ENCODE results near the gene PTGES2.

The PTGES2 gene

DNA sequence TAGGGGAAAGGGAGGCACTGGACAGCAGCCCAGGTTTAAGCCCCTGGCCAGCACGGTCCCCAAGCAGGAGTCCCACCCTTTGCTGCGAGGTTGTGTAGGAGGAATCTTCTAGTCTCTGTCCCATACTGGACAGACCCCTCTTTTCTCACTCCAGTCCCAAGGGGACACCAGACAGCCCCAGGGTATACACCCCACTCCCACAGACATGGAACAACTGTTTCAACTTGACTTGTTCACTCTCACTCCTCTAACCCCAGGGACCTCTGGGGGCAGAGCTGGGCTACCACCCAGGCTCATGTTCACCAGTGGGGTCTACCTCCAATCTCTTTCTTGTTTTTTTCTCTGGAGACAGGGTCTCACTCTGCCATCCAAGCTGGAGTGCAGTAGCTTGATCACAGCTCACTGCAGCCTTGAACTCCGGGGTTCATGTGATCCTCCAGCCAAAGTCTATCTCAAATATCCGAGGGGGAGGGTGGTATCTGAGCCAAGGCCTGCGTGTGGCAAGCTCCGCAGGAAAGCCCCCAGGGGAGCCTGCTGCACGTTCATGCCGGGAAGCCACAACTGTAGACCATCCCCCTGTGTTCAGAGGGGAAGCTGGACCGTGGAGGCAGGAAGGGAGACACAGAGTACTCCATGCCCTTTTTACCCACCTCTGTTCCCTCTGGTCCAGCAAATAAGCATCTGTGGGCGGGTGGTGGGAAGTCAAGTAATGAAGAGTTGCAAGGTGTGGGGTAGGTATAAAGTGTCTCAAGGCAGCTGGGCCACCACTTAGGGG, 1.8 kb downstream of the PTGES2 start:
- TF ChIP-seq TAF1 (IDR thresholded peaks at IDR 0.05; ENCODE audit: low read depth, low read length), result 0 out of 2 replicates have a peak, but pooled peaks have one; percentile 27
- no peak for TF ChIP-seq SPI1 (IDR thresholded peaks at IDR 0.05; ENCODE audit: low read depth, low read length)
- no peak for TF ChIP-seq POU2F2 (IDR thresholded peaks at IDR 0.05; ENCODE audit: low read depth, low read length)
- no peak for TF ChIP-seq POLR2AphosphoS5 (IDR thresholded peaks at IDR 0.05; ENCODE audit: low read depth, low read length)
- FAIRE-seq, result no peak
- DNase-seq (ENCODE audit: insufficient read length, low spot score), result no peak

DNA sequence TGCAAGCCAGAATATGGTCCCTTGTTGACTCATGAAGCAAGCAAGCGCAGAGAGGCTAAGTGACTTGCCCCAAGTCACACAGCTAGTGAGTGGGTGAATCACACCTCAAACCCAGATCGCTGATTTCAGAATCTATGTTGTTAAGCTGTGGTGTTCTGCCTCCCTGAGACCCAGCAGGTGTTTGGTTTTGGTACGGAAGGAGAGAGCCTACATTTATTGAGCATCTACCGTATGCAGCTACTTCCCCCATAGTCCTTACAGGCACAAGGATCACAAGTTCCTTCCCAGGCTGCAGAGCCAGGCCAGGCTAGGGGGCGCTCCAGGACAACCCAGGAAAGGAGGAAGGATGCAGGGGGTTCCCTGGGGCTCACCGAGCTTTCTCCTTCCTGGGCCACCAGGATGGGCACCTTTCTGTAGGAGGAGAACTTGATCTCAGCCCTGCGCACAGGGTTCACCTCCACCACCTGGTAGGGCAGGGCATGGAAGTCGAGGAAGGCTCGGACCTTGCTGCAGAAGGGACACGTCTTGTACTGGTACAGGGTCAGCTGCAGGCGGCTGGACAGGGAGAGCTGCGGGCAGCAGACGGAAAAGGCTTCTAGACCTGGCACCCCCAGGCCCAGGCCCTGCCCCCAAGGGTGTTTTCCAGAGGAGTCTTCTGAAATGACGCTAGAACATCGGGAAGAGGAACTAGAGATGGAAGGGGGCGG, 2.5 kb downstream of the PTGES2 start:
- FAIRE-seq, result peak; percentile 63
- DNase-seq (ENCODE audit: insufficient read length, low spot score), result no peak
- TF ChIP-seq POLR2AphosphoS5 (IDR thresholded peaks at IDR 0.05; ENCODE audit: low read depth, low read length) (no peak), POU2F2 (IDR thresholded peaks at IDR 0.05; ENCODE audit: low read depth, low read length) (no peak), POLR2A (IDR thresholded peaks at IDR 0.05; ENCODE audit: low read depth, low read length) (no peak), PAX5 (IDR thresholded peaks at IDR 0.05; ENCODE audit: insufficient read depth, low read length, severe bottlenecking) (no peak)

DNA sequence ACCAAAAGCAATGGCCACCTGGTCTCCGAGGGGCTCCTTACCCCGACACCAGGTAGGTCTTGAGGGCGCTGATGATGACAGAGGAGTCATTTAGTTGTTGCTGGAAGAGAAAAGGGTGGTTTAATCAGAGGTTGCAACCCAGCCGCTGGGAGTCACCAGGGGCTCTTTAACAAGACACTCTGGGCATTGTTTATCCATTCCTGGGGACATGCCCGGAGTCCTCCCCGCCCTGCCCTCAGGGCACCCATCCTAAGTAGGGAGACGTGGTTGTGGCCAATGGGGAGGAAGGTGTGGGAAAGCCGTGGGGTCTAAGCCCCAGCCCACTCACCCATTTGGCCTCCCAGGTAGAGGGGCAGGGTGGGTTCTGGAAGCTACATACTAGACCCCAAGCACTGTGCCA, 3.1 kb downstream of the PTGES2 start:
- DNase-seq (ENCODE audit: insufficient read length, low spot score), result no peak
- FAIRE-seq, result no peak
- no peak for TF ChIP-seq PAX5 (IDR thresholded peaks at IDR 0.05; ENCODE audit: insufficient read depth, low read length, severe bottlenecking)
- no peak for TF ChIP-seq POLR2A (IDR thresholded peaks at IDR 0.05; ENCODE audit: low read depth, low read length)
- TF ChIP-seq POU2F2 (IDR thresholded peaks at IDR 0.05; ENCODE audit: low read depth, low read length), result no peak

GRCh38 chr9:128123451-128124080, 4.0 kb downstream of the PTGES2 start:
- TF ChIP-seq PAX5 (IDR thresholded peaks at IDR 0.05; ENCODE audit: insufficient read depth, low read length, severe bottlenecking) (no peak), POLR2AphosphoS5 (IDR thresholded peaks at IDR 0.05; ENCODE audit: low read depth, low read length) (no peak), POU2F2 (IDR thresholded peaks at IDR 0.05; ENCODE audit: low read depth, low read length) (no peak), SPI1 (IDR thresholded peaks at IDR 0.05; ENCODE audit: low read depth, low read length) (no peak), TAF1 (IDR thresholded peaks at IDR 0.05; ENCODE audit: low read depth, low read length) (no peak), POLR2A (IDR thresholded peaks at IDR 0.05; ENCODE audit: low read depth, low read length) (no peak)
- DNase-seq (ENCODE audit: insufficient read length, low spot score) (no peak), FAIRE-seq (no peak)

- DNase-seq (ENCODE audit: insufficient read length, low spot score) (no peak), FAIRE-seq (no peak)
- TF ChIP-seq POLR2AphosphoS5 (IDR thresholded peaks at IDR 0.05; ENCODE audit: low read depth, low read length) (no peak), POU2F2 (IDR thresholded peaks at IDR 0.05; ENCODE audit: low read depth, low read length) (no peak), POLR2A (IDR thresholded peaks at IDR 0.05; ENCODE audit: low read depth, low read length) (no peak), TAF1 (IDR thresholded peaks at IDR 0.05; ENCODE audit: low read depth, low read length) (no peak), SPI1 (IDR thresholded peaks at IDR 0.05; ENCODE audit: low read depth, low read length) (no peak), PAX5 (IDR thresholded peaks at IDR 0.05; ENCODE audit: insufficient read depth, low read length, severe bottlenecking) (no peak)
Measured at GRCh38 chr9:128122809-128123175, 4.7 kb downstream of the PTGES2 start.

DNA sequence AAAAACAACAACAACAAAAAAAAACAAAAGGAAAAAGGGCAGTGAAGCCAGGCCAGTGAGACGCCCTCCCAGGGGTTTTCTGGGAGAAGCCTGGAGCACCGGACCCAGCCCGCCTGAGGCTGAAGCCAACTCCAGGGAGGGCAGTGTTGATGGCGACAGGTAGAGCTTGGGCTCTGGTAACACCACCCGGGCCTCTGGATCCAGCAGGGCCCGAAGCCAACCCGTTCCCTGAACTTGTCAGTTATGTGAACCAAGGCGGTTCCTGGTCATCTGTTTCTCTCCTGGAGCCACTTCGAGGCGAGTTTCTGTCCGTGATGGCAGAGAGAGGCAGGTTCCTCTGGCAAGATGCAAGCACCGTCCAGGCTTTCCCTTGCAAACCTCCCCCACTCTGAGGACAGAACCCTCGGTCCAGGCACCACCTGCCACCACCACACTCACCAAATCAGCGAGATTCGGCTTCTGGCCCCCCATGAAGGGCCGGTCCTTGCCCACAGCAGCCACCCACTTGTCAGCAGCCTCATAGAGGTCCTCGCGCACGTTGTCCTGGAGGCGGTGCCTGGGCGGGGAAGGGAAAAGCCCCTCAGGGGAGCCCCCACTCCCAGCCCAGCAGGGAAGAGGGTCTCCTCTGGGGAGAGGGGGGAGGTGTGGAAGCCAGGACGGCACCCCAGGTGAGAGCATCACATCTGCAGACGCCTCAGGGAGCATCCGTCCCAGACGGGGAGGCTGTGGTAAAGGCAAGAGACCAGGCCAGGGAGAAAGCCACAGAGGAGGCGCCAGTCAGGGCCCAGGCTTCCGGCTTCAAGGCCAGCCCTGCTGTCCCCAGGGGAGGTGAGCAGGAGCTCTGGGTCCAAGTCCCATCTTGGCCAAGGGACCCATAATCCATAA, 5.4 kb downstream of the PTGES2 start:
- no peak for TF ChIP-seq PAX5 (IDR thresholded peaks at IDR 0.05; ENCODE audit: insufficient read depth, low read length, severe bottlenecking)
- TF ChIP-seq POLR2A (IDR thresholded peaks at IDR 0.05; ENCODE audit: low read depth, low read length), result no peak
- TF ChIP-seq POLR2AphosphoS5 (IDR thresholded peaks at IDR 0.05; ENCODE audit: low read depth, low read length), result no peak
- TF ChIP-seq TAF1 (IDR thresholded peaks at IDR 0.05; ENCODE audit: low read depth, low read length), result no peak
- no peak for TF ChIP-seq SPI1 (IDR thresholded peaks at IDR 0.05; ENCODE audit: low read depth, low read length)
- TF ChIP-seq POU2F2 (IDR thresholded peaks at IDR 0.05; ENCODE audit: low read depth, low read length), result no peak
- FAIRE-seq, result no peak
- DNase-seq (ENCODE audit: insufficient read length, low spot score), result no peak

DNA sequence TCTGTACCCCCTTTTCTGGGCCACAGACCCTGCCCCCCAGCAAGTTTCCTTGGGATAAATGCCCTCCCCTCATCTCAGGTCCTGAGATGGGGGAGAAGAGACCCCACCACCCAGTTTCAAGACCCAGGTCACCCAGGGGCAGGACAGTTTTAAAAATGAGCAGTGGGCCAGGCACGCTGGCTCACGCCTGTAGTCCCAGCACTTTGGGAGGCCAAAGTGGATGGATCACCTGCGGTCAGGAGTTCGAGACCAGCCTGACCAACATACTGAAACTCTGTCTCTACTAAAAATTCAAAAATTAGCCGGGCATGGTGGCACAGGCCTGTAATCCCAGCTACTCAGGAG, 6.1 kb downstream of the PTGES2 start:
- no peak for FAIRE-seq
- no peak for TF ChIP-seq PAX5 (IDR thresholded peaks at IDR 0.05; ENCODE audit: insufficient read depth, low read length, severe bottlenecking)
- TF ChIP-seq SPI1 (IDR thresholded peaks at IDR 0.05; ENCODE audit: low read depth, low read length), result no peak
- TF ChIP-seq POLR2AphosphoS5 (IDR thresholded peaks at IDR 0.05; ENCODE audit: low read depth, low read length), result no peak
- no peak for TF ChIP-seq TAF1 (IDR thresholded peaks at IDR 0.05; ENCODE audit: low read depth, low read length)
- TF ChIP-seq POLR2A (IDR thresholded peaks at IDR 0.05; ENCODE audit: low read depth, low read length), result no peak
- TF ChIP-seq POU2F2 (IDR thresholded peaks at IDR 0.05; ENCODE audit: low read depth, low read length), result no peak

DNA sequence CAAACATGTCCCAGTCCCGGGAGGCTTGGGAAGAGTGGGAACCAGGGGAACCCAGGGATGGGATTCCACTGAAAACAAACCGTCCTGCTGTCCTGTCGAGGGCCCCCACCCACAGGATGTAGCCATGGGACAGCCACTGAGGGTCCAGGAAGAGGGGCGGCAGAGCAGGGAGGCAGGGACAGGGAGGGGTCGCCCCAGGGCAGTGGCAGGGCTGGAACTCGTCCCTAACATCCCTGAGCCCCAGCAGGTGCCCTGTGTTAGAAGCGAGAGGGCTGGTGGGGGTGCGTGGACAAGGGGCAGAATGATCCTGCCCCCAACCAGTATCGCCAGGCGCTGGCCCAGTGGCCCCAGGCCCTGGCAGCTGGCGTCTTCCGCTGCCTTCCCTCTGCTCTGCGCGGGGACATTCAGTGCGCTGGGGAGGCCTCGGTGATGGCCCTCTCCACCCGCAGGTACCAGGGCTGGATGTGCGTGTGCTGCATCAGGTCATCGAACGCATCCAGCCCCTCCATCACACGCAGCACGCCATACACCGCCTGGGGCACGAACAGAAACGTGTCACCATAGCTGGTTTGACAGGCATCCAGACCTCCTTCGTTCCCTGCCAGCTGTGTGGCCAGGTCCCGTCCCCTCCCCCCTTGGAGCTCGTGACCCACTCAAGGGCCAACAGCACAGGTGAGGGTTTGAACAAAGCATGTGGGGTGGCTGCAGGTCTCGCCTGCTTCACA, 6.6 kb downstream of the PTGES2 start:
- no peak for FAIRE-seq
- no peak for TF ChIP-seq POLR2A (IDR thresholded peaks at IDR 0.05; ENCODE audit: low read depth, low read length)
- no peak for DNase-seq (ENCODE audit: insufficient read length, low spot score)

More for the DNA sequence above, 6.1 kb downstream of the PTGES2 start:
- no peak for DNase-seq (ENCODE audit: insufficient read length, low spot score)
